Neural cell (in vitro differentiated cells): ENCODE data around the gene MRPL52.

Experiments
- CTCF ChIP-seq: fragments of 450-650 bp; IDR thresholded peaks from 2 replicates; pipeline ENCODE4 v1.5.1; 2014; ENCODE audit warnings: antibody characterized with exemption, mild to moderate bottlenecking, moderate library complexity; ENCODE audit not compliant: poor library complexity, severe bottlenecking
- EZH2 ChIP-seq: fragments of 200-600, 300-800 bp; shearing (Covaris generic), sonication (generic); IDR thresholded peaks from 2 replicates; pipeline ENCODE4 v1.6.1; 2014; ENCODE audit warnings: antibody characterized with exemption, low read length, borderline replicate concordance, mild to moderate bottlenecking; ENCODE audit not compliant: insufficient read depth, poor library complexity, severe bottlenecking
- MXI1 ChIP-seq: fragments of 450-650 bp; conservative IDR thresholded peaks from 2 replicates; pipeline ENCODE4 v1.6.1; 2014; ENCODE audit warnings: antibody characterized with exemption, mild to moderate bottlenecking; ENCODE audit not compliant: poor library complexity, severe bottlenecking
- POLR2AphosphoS5 ChIP-seq: IDR thresholded peaks from 2 replicates; pipeline ENCODE4 v1.6.1; 2012
- RAD21 ChIP-seq: fragments of 450-650 bp; conservative IDR thresholded peaks from 2 replicates; pipeline ENCODE4 v1.6.1; 2014; ENCODE audit warnings: antibody characterized with exemption, mild to moderate bottlenecking, moderate library complexity
- SMC3 ChIP-seq: fragments of 450-650 bp; conservative IDR thresholded peaks from 2 replicates; pipeline ENCODE4 v1.6.1; 2014; ENCODE audit warnings: antibody characterized with exemption, mild to moderate bottlenecking, moderate library complexity; ENCODE audit not compliant: poor library complexity

GRCh38 chr14:22845821-22846625, 16.3 kb downstream of the MRPL52 start:
- TF ChIP-seq CTCF (no peak), EZH2 (no peak), POLR2AphosphoS5 (no peak), RAD21 (no peak), SMC3 (no peak), MXI1 (no peak)
